IPS DF 6.9 (cell line): Measurements from ENCODE around the gene DMAP1.

Experiments
- DNase-seq: peaks from one replicate; pipeline ENCODE4 v3.0.0-alpha.2; 2013; ENCODE audit warnings: low read depth, low spot score
- H3K27ac ChIP-seq: one replicate; pipeline ENCODE4 v1.5.1; 2013; ENCODE audit warnings: low read length, control low read depth
- H3K27me3 ChIP-seq: 2 replicates; pipeline ENCODE4 v1.6.1; 2013; ENCODE audit warnings: mild to moderate bottlenecking, low read length; ENCODE audit not compliant: control insufficient read depth, insufficient read depth
- H3K36me3 ChIP-seq: 2 replicates; pipeline ENCODE4 v1.6.1; 2013; ENCODE audit warnings: low read length; ENCODE audit not compliant: control insufficient read depth, insufficient read depth
- H3K4me1 ChIP-seq: 2 replicates; pipeline ENCODE4 v1.6.1; 2013; ENCODE audit warnings: low read length; ENCODE audit not compliant: control insufficient read depth, insufficient read depth
- H3K4me3 ChIP-seq: 2 replicates; pipeline ENCODE4 v1.5.1; 2013; ENCODE audit warnings: mild to moderate bottlenecking, low read length
- H3K9me3 ChIP-seq: 2 replicates; pipeline ENCODE4 v1.6.1; 2013; ENCODE audit warnings: low read length, inconsistent platforms; ENCODE audit not compliant: control insufficient read depth, insufficient read depth
- WGBS: extraction: QIAGEN DNeasy Blood & Tissue Kit; methylation state at CpG from one replicate; pipeline ENCODE4 v1.1.7; 2013; ENCODE audit warnings: mixed read lengths, missing lambda C conversion rate; ENCODE audit not compliant: insufficient read length, insufficient coverage; 5-methylcytosine and 5-hydroxymethylcytosine counted together

Gene DMAP1

DNA sequence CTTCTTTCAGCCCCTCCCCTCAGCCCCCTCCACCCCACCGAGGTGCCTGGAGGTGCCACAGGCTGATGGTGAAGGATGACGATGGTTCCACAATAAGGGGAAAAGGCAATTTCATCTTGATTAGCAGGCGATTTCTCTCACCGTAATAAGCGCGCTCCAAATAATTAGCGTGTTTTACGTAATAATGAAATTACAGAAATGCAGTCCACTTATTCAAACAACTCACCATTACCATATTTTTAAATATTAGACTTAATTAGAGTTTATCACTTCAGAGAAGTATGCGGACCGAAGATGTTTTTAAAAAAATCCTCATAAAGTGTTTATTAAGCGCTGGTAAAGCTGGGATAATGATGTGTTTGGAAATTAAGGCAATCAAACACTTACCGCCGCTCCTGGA lies 14.9 kb downstream of the DMAP1 start:
- no peaks in the 10 kb centered on the region for H3K27me3 ChIP-seq
- H3K9me3 ChIP-seq, result no peaks in the 10 kb centered on the region
- 100% methylated on average over 3 of the region's 13 CpGs for WGBS
- no peak overlapping the region for H3K27ac ChIP-seq
- DNase-seq, result no peak
- no peak overlapping the region for H3K4me3 ChIP-seq
- no peaks in the 10 kb centered on the region for H3K36me3 ChIP-seq
- H3K4me1 ChIP-seq, result no peaks in the 10 kb centered on the region

DNA sequence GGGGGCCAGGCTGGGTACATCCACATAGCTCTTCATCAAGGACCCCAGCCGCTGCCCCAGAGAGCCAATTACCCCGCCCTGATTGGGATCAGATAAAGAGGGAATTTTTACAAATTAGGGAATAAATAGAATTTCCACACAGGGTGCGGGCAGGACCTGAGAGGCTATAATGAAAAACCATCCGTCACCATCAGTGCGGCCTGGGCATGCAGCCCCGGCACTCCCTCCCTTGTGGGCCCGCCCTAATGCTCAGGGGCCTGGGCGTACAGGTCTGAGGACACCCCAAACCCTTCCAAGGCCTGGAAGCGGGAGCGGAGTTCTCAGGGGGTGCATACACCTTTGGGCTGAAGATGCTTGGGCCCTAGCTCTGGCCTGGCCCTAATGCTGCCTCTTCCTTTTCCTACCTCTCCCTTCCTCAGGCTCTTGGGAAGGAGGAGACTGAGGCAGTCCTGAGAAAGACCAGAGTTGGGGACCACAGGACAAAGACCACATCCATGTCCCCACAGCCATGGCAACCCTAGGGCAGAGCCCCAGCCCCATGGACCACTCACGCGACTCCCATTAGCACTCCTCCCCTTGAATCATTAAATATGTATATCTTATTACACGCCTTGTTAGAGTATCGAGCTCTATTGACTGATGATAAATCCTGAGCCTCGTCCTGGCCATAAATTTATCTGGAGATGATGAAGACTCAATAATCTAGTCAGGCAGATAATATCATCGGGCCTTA lies 16.3 kb downstream of the DMAP1 start:
- DNase-seq, result no peak
- no peaks in the 10 kb centered on the region for H3K27me3 ChIP-seq
- H3K27ac ChIP-seq, result no peak overlapping the region
- WGBS, result no CpG with 5 or more reads among the region's 16 CpGs
- no peak overlapping the region for H3K4me3 ChIP-seq
- no peaks in the 10 kb centered on the region for H3K4me1 ChIP-seq
- no peaks in the 10 kb centered on the region for H3K36me3 ChIP-seq
- H3K9me3 ChIP-seq, result no peaks in the 10 kb centered on the region

DNA sequence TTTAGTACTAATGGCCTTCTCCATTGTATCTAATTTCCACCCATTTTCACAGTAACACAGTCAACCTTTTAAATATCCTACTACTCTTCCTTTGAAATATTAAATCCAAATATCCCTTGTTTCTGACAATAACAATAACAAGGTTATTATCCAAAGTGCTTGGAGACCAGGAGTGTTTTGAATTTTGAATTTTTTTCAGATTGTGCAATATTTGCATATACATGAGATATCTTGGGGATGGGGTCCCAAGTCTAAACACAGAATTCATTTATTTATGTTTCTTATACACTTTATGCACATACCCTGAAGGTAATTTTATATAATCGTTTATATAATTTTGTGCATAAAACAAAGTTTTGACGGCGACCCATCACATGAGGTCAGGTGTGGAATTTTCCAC lies 17.5 kb downstream of the DMAP1 start:
- Histone ChIP-seq H3K36me3 (no peaks in the 10 kb centered on the region), H3K27me3 (no peaks in the 10 kb centered on the region), H3K9me3 (no peaks in the 10 kb centered on the region), H3K27ac (no peak overlapping the region), H3K4me1 (no peaks in the 10 kb centered on the region), H3K4me3 (no peak overlapping the region)
- WGBS, result no CpG with 5 or more reads among the region's 3 CpGs
- DNase-seq, result no peak

- WGBS, result no CpG with 5 or more reads among the region's 1 CpG
- H3K27me3 ChIP-seq, result no peaks in the 10 kb centered on the region
- H3K36me3 ChIP-seq, result no peaks in the 10 kb centered on the region
- no peaks in the 10 kb centered on the region for H3K9me3 ChIP-seq
- H3K4me3 ChIP-seq, result no peak overlapping the region
- no peak for DNase-seq
- no peak overlapping the region for H3K27ac ChIP-seq
- H3K4me1 ChIP-seq, result peaks cover 2% of the 10 kb centered on the region; the same call in 1 of the 2 replicates
These were observed 20.3 kb downstream of the DMAP1 start for GRCh38 chr1:44233593-44233992.

DNA sequence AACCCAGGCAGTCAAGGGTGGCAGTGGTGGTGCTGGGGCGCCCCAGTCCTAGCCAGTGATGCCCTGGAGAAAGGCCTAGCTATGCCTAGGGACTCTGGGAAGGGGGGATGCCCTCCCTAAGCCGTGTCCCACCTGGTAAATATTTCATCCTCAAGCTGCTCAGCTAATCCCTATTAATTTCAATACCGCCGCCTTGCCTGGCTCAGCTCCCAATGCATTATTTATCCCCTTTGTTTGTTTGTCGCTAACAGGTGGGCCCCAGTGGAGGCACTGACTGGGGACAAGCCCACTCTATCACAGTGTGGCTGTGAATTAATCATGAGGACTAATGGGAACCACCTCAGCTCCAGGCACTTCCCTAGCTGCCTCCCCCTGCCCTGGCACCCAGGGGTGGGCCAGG lies 22.5 kb downstream of the DMAP1 start:
- no peaks in the 10 kb centered on the region for H3K27me3 ChIP-seq
- H3K27ac ChIP-seq, result no peak overlapping the region
- no peaks in the 10 kb centered on the region for H3K9me3 ChIP-seq
- no CpG with 5 or more reads among the region's 5 CpGs for whole genome bisulfite sequencing
- no peaks in the 10 kb centered on the region for H3K36me3 ChIP-seq
- H3K4me1 ChIP-seq, result peaks cover 9% of the 10 kb centered on the region
- no peak for DNase-seq
- H3K4me3 ChIP-seq, result no peak overlapping the region

DNA sequence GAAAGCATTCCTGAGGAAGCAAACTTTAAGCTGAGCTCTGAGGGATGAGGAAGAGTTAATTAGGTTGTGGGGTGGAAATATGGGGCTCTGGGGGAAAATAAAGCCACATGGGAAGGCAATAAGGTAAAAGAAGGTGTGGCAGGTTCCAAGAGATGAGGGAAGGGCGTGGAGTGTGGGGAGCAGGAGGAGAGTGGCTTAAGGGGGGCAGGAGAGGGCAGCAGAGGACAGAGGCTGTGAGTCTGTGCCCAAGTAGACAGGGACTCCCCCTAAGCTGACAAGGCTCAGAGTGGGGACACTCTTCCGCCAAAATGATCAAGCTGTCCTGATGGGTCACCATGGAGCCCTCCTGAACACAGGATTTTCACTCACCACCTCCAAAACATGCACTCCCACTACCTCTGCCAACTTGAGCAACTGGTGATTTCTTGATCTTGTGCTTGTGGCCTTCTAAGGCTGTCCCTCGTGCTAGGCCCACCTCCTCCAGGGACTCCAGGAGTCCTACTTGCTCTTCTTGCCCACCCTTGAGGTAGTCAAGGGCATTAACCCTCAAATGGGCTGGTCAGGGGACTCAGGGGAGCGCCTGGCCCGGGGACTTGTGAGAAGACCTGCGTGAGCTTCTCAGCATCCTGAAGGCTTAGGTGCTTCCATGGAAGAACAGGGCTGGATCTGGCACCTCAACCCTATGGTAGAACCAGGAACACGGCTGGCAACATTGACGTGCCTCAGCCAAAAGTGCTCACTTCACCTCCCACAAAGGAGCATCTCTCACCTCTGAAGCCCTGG lies 23.4 kb downstream of the DMAP1 start:
- DNase-seq, result no peak
- H3K4me3 ChIP-seq, result no peak overlapping the region
- no peaks in the 10 kb centered on the region for H3K9me3 ChIP-seq
- WGBS, result no CpG with 5 or more reads among the region's 8 CpGs
- no peaks in the 10 kb centered on the region for H3K27me3 ChIP-seq
- H3K4me1 ChIP-seq, result peaks cover 9% of the 10 kb centered on the region
- H3K36me3 ChIP-seq, result no peaks in the 10 kb centered on the region
- H3K27ac ChIP-seq, result no peak overlapping the region

GRCh38 chr1:44237721-44238457 lies 24.6 kb downstream of the DMAP1 start:
- no peaks in the 10 kb centered on the region for H3K27me3 ChIP-seq
- no peaks in the 10 kb centered on the region for H3K36me3 ChIP-seq
- no CpG with 5 or more reads among the region's 33 CpGs for WGBS
- no peaks in the 10 kb centered on the region for H3K9me3 ChIP-seq
- H3K4me3 ChIP-seq, result no peak overlapping the region
- H3K4me1 ChIP-seq, result peaks cover 9% of the 10 kb centered on the region
- DNase-seq, result peak; percentile 64
- H3K27ac ChIP-seq, result no peak overlapping the region

DNA sequence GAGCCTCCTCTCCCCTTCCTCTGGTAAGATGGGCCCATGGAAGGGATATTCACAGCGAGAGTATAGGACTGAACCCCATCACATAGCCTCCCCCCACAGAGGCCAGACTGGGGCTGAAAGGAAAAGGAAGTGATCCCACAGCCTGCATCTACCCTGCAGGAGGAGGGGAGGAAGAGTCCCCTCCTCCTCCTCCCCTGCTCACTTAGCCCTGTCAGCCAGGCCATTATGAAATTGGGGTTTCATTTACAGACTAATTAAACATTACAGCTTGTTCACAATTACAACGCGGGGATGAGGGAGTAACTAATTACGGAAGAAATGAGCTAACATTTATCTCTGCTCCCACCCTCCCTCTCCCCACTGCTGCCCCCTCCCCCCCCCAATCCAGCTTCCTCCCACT lies 25.4 kb downstream of the DMAP1 start:
- no CpG with 5 or more reads among the region's 4 CpGs for WGBS
- no peak for DNase-seq
- Histone ChIP-seq H3K4me1 (peaks cover 9% of the 10 kb centered on the region), H3K36me3 (no peaks in the 10 kb centered on the region), H3K4me3 (no peak overlapping the region), H3K27ac (no peak overlapping the region), H3K9me3 (no peaks in the 10 kb centered on the region), H3K27me3 (no peaks in the 10 kb centered on the region)

DNA sequence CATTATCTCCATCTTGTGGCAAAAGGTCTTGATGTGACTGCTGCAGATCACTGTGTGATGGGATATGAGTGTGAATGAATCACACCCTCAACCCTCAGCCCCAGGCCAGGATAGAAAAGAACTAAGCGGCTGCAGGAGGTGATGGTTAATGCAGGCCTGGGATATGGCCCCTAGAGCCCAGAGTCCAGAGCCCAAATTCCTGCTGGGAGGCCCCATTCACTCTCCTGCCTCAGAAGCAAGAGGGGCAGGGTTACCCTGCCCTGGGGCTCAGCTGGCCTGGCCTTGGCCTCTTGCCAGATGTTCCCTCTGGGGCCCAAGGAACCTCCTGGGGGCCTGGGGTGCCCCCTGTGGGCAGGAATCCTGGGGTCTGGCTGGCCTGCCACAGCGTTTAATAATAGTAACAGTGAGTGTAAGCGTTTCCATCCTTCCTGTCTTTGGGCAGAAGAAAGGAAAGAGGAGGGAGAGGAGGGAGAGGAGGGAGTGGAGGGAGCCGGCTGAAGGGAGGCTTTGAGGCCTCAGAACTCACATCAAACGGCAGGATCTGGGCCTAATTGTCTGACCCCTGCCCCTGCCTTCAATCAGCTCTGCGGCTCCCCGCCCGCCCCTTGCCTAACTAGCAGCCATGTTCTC lies 26.2 kb downstream of the DMAP1 start:
- Histone ChIP-seq H3K4me3 (no peak overlapping the region), H3K27me3 (no peaks in the 10 kb centered on the region), H3K4me1 (peaks cover 9% of the 10 kb centered on the region), H3K36me3 (no peaks in the 10 kb centered on the region), H3K9me3 (no peaks in the 10 kb centered on the region), H3K27ac (no peak overlapping the region)
- no CpG with 5 or more reads among the region's 8 CpGs for WGBS
- DNase-seq, result no peak

GRCh38 chr1:44239961-44240371 lies 26.7 kb downstream of the DMAP1 start:
- H3K4me1 ChIP-seq, result peaks cover 9% of the 10 kb centered on the region
- H3K27ac ChIP-seq, result no peak overlapping the region
- no peak overlapping the region for H3K4me3 ChIP-seq
- no peaks in the 10 kb centered on the region for H3K27me3 ChIP-seq
- WGBS, result no CpG with 5 or more reads among the region's 3 CpGs
- DNase-seq, result no peak
- no peaks in the 10 kb centered on the region for H3K36me3 ChIP-seq
- no peaks in the 10 kb centered on the region for H3K9me3 ChIP-seq
